ENCODE results near the gene RPTOR. TPM values are rescaled to one million over a fixed set of nuclear protein-coding genes. Genes with fewer than 3 reads are reported as not detected.

RPTOR gene
- total RNA-seq, 2 experiments from 2014 or later: 48.1 to 87.8 TPM

DNA sequence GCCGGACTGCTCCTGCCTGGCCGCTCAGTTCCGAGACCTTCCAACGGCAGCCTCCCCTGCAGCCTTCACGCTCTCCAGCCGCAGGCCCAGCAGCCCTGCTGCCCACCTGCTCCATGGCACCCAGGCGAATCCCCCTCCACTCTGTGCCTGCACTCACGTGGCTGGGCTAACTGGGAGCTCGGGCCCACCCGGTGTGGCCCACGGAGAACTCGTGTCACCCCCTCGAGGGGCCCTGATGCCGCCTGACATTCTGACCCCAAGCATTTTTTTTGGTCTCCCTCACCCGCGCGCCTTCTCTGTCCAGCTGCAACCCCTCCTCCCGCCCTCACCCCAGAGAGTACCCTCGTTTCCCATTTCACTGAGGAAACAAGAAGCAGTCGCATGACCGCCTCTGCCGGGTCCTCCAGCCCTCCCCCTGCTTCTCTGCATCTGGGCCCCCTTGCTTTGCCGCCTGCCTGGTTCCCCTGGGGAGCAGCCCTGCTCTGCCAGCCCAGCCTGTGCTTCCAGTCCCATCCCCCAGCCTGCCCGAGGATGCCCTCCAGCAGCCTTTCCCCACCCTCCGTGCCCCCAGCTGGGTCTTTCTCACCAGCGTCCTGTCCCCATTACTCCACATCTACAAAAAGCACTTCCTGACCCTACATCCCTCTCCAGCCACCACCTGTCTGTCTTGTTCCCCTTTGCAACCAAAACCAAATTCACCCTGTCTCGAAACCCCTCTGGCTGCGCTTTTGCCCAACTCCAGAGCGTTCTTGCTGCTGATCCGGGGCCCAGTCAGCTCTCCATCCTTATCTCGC is 300.6 kb downstream of the RPTOR start:
- H3K4me3 ChIP-seq (ENCODE audit: low read depth, low read length, poor library complexity, severe bottlenecking): no peak overlapping the region
- peak overlapping the region; percentile 64 for H3K27ac ChIP-seq (ENCODE audit: low read depth, low read length, poor library complexity, severe bottlenecking)
- DNase-seq (ENCODE audit: low spot score): peak; percentile 64
- TF ChIP-seq EZH2phosphoT487 (IDR thresholded peaks at IDR 0.05; ENCODE audit: borderline replicate concordance, low read depth, low read length): no peak
- TF ChIP-seq, protein P1, sequence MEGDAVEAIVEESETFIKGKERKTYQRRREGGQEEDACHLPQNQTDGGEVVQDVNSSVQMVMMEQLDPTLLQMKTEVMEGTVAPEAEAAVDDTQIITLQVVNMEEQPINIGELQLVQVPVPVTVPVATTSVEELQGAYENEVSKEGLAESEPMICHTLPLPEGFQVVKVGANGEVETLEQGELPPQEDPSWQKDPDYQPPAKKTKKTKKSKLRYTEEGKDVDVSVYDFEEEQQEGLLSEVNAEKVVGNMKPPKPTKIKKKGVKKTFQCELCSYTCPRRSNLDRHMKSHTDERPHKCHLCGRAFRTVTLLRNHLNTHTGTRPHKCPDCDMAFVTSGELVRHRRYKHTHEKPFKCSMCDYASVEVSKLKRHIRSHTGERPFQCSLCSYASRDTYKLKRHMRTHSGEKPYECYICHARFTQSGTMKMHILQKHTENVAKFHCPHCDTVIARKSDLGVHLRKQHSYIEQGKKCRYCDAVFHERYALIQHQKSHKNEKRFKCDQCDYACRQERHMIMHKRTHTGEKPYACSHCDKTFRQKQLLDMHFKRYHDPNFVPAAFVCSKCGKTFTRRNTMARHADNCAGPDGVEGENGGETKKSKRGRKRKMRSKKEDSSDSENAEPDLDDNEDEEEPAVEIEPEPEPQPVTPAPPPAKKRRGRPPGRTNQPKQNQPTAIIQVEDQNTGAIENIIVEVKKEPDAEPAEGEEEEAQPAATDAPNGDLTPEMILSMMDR (conservative IDR thresholded peaks at IDR 0.05; ENCODE audit: low read length): no peak
- H3K9me3 ChIP-seq (ENCODE audit: low read length): no peaks in the 10 kb centered on the region
- no peaks in the 10 kb centered on the region for H3K79me2 ChIP-seq (ENCODE audit: insufficient read depth, low read depth, low read length)
- no peak overlapping the region for H2AFZ ChIP-seq (ENCODE audit: low read length)
- H4K20me1 ChIP-seq (ENCODE audit: insufficient read depth, low read length): no peaks in the 10 kb centered on the region
- ChIA-PET POLR2A (interaction anchor here (0.6 kb wide), 1 partner anchor 577 kb away, joined by 6 read pairs; no protein-coding TSS in a partner anchor), CTCF (ENCODE audit: unreplicated experiment) (interaction anchor here (0.6 to 0.9 kb wide), 2 partner anchors 8 to 13 kb away, joined by 3 read pairs; no protein-coding TSS in a partner anchor)
- no TSS peak for BruUV-seq (replicated peaks)
- intact Hi-C loops (cut with micrococcal nuclease; ENCODE audit: unreplicated experiment): loop anchor here (5.0 kb wide), 1 partner anchor 108 kb away; no protein-coding TSS in a partner anchor
- peak overlapping the region; percentile 42 for H3K4me2 ChIP-seq (ENCODE audit: low read length)
- no peaks in the 10 kb centered on the region for H3K9me2 ChIP-seq (ENCODE audit: insufficient read depth, low read length)
- peaks cover 36% of the 10 kb centered on the region for H3K4me1 ChIP-seq (ENCODE audit: insufficient read depth, low read length, poor library complexity, severe bottlenecking)
- peaks cover 21% of the 10 kb centered on the region for H3K36me3 ChIP-seq (ENCODE audit: insufficient read depth, low read length)

DNA sequence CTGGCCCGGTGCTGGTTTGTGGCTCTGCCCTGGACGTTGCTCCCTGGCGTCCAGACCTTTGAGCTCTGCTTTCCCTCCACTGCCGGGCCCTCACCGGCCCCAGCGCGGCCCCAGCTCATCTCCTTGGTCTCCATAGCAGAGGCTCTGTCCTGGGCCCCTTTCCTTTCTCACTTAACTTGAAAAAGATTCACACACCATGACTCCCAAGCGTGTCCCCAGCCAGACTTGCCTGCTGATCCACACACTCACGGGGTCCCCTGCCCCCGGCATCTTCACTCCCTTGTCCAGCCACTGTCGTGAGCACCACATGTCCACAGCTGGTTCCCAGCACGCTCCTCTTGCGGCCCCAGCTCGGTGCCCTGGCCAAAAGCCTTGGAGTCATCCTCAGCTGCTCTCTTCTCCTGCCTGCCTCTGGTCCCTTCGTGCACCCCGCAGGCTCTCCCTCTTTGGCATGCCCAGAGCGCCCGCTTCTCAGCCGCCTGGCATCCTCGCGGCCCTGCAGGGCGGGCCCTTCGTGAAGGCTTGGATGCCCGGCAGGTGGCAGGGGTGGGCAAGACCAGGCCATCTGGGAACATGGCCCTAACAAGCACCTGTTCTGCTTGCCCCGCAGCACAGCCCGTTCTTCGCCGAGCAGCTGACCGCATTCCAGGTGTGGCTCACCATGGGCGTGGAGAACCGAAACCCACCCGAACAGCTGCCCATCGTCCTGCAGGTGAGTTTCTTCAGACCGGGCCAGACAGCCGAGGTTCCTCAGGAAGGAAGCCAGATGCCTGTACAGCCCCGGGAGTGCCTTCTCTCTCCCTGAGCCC is 301.4 kb downstream of the RPTOR start:
- no peaks in the 10 kb centered on the region for H3K79me2 ChIP-seq (ENCODE audit: insufficient read depth, low read depth, low read length)
- CTCF ChIA-PET (ENCODE audit: unreplicated experiment): interaction anchor here (0.5 to 0.9 kb wide), 2 partner anchors 14 to 47 kb away, joined by 3 to 4 read pairs; no protein-coding TSS in a partner anchor
- peaks cover 36% of the 10 kb centered on the region for H3K4me1 ChIP-seq (ENCODE audit: insufficient read depth, low read length, poor library complexity, severe bottlenecking)
- H3K4me2 ChIP-seq (ENCODE audit: low read length): peak overlapping the region; percentile 42
- H3K4me3 ChIP-seq (ENCODE audit: low read depth, low read length, poor library complexity, severe bottlenecking): no peak overlapping the region
- H4K20me1 ChIP-seq (ENCODE audit: insufficient read depth, low read length): no peaks in the 10 kb centered on the region
- peak overlapping the region; percentile 64 for H3K27ac ChIP-seq (ENCODE audit: low read depth, low read length, poor library complexity, severe bottlenecking)
- H3K9me2 ChIP-seq (ENCODE audit: insufficient read depth, low read length): no peaks in the 10 kb centered on the region
- POLR2A ChIA-PET: no interaction called here
- no peaks in the 10 kb centered on the region for H3K9me3 ChIP-seq (ENCODE audit: low read length)
- peaks cover 18% of the 10 kb centered on the region for H3K36me3 ChIP-seq (ENCODE audit: insufficient read depth, low read length)
- DNase-seq (ENCODE audit: low spot score): peak; percentile 91
- H2AFZ ChIP-seq (ENCODE audit: low read length): no peak overlapping the region
- BruUV-seq (replicated peaks): no TSS peak
- intact Hi-C loops (cut with micrococcal nuclease; ENCODE audit: unreplicated experiment): loop anchor here (5.0 kb wide), 1 partner anchor 109 kb away; no protein-coding TSS in a partner anchor
- TF ChIP-seq, protein P1 (conservative IDR thresholded peaks at IDR 0.05; ENCODE audit: low read length): peak; percentile 78
- no peak for TF ChIP-seq EZH2phosphoT487 (IDR thresholded peaks at IDR 0.05; ENCODE audit: borderline replicate concordance, low read depth, low read length)

Data from OCI-LY7 (cell line).